GM21723 (cell line): Measurements from ENCODE around the gene CHRD.
"Not testable (repeated sequence)": the region's sequence is repeated elsewhere in the genome, so short reads cannot be mapped to it uniquely, and the experiment has no call there.

ENCODE experiments used
- ATAC-seq: cut with Tn5 transposase; IDR thresholded peaks from one replicate; pipeline ENCODE4 v1.9.1; 2021; ENCODE audit warnings: mild to moderate bottlenecking, moderate library complexity; ENCODE audit not compliant: unreplicated experiment

The CHRD gene

GRCh38 chr3:184414418-184415202, 34.8 kb downstream of the CHRD start:
- ATAC-seq, result no peak

- no peak for ATAC-seq
Observed at GRCh38 chr3:184415203-184415490, 35.3 kb downstream of the CHRD start.

- ATAC-seq, result peak; percentile 84
Observed at GRCh38 chr3:184417619-184418327, 37.9 kb downstream of the CHRD start.

DNA sequence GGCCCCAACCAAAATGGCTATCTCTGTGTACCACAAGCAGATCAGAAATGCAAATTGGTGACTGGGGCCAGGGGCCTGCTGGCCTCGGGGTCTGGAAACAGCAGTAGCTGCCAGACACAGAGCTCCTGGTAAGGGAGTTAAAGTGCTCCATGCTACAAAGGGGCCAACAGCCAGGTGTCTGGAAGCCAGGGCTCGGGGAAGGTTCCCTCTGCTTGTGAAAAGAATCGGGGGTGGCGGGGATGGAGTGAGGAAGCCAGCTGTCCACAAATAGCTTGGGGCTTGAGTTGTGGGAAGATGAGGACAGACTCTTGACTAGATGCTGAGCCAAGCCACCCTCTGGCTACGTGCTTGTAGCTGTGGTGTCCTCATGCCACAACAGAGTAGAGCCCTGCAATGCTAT, 39.3 kb downstream of the CHRD start:
- no peak for ATAC-seq

- no peak for ATAC-seq
Observed at GRCh38 chr3:184423561-184423960, 43.7 kb downstream of the CHRD start.

- ATAC-seq, result no peak
Observed at GRCh38 chr3:184426691-184427141, 46.9 kb downstream of the CHRD start.

GRCh38 chr3:184428561-184429175, 48.8 kb downstream of the CHRD start:
- no peak for ATAC-seq

- ATAC-seq, result no peak
Observed at GRCh38 chr3:184429786-184430185, 49.9 kb downstream of the CHRD start.

DNA sequence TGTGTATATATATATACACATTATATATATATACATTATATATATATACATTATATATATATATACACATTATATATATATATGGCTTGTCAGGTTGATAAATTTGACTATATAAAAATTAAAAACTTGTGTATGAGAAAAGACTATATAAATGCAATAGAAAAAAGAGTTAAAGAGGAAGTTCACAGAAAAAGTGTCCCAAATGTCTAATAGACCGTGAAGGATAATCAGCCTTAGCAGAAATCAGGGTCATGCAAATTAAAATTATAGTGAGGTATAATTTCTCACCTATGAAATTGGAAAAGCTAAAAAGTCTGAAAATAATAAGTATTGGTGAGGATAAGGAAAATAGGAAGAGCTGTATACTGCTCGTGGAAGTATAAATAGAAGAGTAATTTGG, 51.1 kb downstream of the CHRD start:
- no peak for ATAC-seq

DNA sequence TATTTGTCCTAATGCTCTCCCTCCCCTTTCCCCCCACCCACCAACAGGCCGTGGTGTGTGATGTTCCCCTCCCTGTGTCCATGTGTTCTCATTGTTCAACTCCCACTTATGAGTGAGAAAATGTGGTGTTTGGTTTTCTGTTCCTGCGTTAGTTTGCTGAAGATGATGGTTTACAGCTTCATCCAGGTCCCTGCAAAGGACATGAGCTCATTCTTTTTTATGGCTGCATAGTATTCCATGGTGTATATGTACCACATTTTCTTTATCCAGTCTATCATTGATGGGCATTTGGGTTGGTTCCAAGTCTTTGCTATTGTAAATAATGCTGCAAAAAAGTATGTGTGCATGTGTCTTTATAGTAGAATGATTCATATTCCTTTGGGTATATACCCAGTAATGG, 53.3 kb downstream of the CHRD start:
- not testable (repeated sequence) for ATAC-seq

GRCh38 chr3:184439096-184439495, 59.2 kb downstream of the CHRD start:
- ATAC-seq, result no peak
